ENCODE data around the gene S100A7A.

GRCh38 chr1:153392822-153393221 is 23.5 kb upstream of the S100A7A start:
- no peak for TF ChIP-seq FOXK1 (CRISPR knock-in tag; IDR thresholded peaks at IDR 0.05)
- TF ChIP-seq, protein P1, sequence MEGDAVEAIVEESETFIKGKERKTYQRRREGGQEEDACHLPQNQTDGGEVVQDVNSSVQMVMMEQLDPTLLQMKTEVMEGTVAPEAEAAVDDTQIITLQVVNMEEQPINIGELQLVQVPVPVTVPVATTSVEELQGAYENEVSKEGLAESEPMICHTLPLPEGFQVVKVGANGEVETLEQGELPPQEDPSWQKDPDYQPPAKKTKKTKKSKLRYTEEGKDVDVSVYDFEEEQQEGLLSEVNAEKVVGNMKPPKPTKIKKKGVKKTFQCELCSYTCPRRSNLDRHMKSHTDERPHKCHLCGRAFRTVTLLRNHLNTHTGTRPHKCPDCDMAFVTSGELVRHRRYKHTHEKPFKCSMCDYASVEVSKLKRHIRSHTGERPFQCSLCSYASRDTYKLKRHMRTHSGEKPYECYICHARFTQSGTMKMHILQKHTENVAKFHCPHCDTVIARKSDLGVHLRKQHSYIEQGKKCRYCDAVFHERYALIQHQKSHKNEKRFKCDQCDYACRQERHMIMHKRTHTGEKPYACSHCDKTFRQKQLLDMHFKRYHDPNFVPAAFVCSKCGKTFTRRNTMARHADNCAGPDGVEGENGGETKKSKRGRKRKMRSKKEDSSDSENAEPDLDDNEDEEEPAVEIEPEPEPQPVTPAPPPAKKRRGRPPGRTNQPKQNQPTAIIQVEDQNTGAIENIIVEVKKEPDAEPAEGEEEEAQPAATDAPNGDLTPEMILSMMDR (IDR thresholded peaks at IDR 0.05), result no peak
- TF ChIP-seq NFE2L1 (CRISPR knock-in tag; IDR thresholded peaks at IDR 0.05), result no peak
- no peak for TF ChIP-seq IRF2 (CRISPR knock-in tag; IDR thresholded peaks at IDR 0.05; ENCODE audit: borderline replicate concordance, low read depth)
- TF ChIP-seq USF2 (CRISPR knock-in tag; IDR thresholded peaks at IDR 0.05), result no peak
- TF ChIP-seq ZNF232 (CRISPR knock-in tag; IDR thresholded peaks at IDR 0.05), result no peak
- TF ChIP-seq SOX15 (CRISPR knock-in tag; IDR thresholded peaks at IDR 0.05), result no peak
- TF ChIP-seq STAT6 (CRISPR knock-in tag; conservative IDR thresholded peaks at IDR 0.05; ENCODE audit: low read depth), result no peak
- TF ChIP-seq OVOL2 (CRISPR knock-in tag; IDR thresholded peaks at IDR 0.05; ENCODE audit: borderline replicate concordance), result no peak

All from WTC11 (cell line).